Hindlimb muscle (tissue), 1 donor: ENCODE measurements around the gene JUP. TPM values are rescaled to one million over a fixed set of nuclear protein-coding genes. Genes with fewer than 3 reads are reported as not detected.

Experiments
- DNase-seq: peaks from one replicate; pipeline ENCODE4 v3.0.0-alpha.2; 2013
- polyA plus RNA-seq: library from polyadenylated mRNA; unstranded; fragments of 120-200 nt; gene quantifications from one replicate; pipeline ENCODE4 v1.2.1, GENCODE V29; 2013; ENCODE audit not compliant: insufficient read length

The JUP gene
- polyA plus RNA-seq, 1 donor: 46.2 TPM

DNA sequence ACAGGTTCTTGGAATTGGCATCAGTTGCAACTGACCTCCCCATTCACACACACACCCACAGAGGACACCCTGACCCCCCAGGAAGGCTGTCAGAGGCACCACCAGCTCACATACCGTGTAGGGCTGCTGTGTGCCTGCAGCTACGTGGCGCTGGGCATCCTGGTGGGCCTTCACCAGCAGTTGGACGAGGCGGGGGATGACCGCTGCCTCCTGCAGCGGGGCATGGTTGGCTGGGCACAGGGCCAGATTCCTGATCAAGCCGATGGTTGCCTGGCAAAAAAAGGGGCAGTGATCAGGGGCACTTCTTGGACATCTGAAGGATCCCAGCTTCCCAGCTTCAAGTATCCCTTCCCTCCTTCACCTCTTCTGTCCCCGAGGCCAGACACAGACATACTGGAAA is 27.9 kb downstream of the JUP start:
- DNase-seq: no peak

DNA sequence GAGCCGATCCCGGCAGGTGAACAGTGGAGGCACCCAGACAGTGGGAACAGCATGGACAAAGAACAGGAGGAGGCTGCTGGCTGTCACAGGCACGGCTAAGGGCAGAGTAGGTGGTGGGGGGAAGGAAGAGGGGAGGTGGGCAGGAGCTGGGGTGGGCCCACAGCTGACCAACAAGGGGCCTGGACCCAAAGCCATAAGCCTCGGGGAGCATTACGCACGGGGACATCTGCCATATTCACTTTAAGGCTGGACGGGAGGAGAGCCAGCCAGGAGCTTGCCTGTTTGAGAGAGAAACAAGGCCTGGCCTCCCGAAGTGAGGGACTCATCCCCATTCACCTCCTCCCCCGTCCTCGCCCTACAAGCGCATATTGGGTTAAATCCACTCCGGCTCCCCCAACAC is 32.4 kb downstream of the JUP start:
- no peak for DNase-seq

- DNase-seq: no peak
Measured at GRCh38 chr17:41751288-41751687, 35.2 kb downstream of the JUP start.

- no peak for DNase-seq
Measured at GRCh38 chr17:41750862-41751261, 35.6 kb downstream of the JUP start.

- DNase-seq: no peak
Measured at GRCh38 chr17:41748275-41748674, 38.2 kb downstream of the JUP start.

- DNase-seq: no peak
Measured at GRCh38 chr17:41741709-41742108, 44.8 kb downstream of the JUP start.

DNA sequence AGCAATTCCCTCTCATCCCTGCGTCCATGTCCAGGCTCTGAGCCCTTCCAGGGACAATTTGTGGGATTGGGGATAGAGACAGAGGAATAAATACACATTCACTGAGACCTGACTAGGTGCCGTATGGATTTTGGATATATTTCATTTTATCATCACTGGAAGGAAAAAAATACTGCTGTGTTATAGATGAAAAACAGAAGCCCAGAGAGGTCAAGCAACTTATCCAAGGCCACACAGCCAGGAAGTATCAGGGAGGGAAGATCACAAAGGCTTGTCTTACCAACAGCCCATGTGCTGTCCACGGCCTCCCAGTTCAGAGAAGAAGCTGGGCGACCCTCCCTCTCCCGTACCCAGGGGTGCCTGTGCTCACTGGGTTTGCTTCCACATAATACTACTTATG is 46.0 kb downstream of the JUP start:
- no peak for DNase-seq

GRCh38 chr17:41739661-41740352 is 46.7 kb downstream of the JUP start:
- no peak for DNase-seq

DNA sequence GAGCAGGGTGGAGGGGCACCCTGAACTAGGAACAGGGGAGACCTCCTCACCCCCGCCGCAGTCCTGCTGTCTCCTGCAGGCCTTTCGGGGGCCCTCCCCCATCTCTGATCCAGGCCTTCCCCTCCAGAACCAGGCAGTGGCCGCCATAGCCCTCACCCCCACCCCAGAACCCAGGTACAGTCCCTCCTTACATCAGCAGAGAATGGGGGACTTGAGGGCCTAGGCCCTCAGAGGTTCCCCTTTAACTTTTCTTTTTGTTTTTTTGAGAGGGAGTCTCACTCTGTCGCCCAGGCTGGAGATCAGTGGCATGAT is 47.8 kb downstream of the JUP start:
- no peak for DNase-seq

DNA sequence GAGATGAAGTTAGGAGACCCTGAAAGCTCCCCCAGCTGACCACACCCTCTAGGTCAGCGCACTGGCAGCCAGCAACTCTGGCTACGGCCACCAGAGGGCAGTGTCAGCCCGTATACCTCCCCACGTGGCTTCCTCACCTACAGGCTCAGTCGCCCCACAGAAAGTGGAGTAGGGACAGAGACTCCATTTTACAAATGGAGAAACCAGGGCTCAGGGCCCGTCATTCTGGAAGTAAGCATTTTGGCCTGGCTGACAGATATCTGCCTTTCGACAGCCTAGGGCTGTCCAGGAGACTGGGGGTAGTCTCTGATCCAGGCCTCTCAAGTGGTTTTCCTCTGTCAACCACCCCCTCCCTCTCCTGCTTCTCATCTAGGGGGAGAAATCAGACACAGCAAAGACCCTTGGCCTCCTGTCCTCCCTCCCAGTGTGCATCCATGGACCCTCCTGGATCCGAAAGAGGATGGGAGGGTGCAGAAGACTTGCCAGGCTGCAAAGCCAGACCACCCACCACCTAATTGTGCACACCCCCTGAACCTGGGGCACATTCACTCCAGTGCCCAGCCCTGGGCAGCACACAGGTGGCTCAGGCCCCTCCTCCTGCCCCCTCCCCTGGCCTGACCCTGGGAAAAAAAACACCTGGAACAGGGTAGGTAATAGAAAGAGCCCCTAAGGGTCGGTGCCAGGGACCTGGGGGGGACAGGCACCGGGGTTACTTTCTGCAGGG is 48.3 kb downstream of the JUP start:
- peak; percentile 83 for DNase-seq

- no peak for DNase-seq
Measured at GRCh38 chr17:41737680-41738023, 48.9 kb downstream of the JUP start.

GRCh38 chr17:41736983-41737679 is 49.4 kb downstream of the JUP start:
- no peak for DNase-seq

DNA sequence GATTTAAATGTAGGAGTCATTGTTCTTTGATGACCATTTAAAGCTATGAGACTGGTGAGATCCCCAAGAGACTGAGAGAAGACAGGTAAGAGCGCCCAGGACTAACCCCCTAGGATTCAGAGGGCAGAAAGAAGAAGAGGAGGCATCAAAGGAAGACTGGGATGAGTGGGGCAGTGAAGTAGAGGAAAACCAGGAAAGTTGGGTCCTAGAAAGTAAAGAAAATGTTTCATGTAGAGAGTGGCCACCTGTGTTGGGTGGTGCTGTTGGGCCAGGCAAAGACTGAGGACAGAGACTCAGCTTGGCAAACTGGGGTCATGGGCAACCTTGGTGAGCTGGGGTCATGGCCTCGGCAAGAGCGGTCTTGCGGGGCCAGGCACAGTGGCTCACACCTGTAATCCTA is 50.8 kb downstream of the JUP start:
- DNase-seq: no peak

DNA sequence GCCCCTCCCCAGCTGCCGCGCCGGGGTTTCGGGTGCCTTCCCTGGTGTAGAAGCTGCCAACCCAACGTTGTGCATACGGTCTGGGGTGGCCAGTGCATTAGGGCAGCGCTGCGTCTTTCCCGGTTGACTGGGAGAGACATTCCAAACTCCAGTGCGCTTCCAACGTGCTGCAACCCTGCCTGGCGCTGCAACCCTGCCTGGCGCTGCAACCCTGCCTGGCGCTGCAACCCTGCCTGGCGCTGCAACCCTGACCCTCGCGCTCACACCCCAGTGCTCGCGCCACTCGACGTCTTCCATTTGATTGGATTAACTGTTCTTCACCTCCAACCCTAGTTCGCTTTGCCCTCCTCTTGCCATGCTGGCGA is 51.6 kb downstream of the JUP start:
- DNase-seq: no peak

GRCh38 chr17:41734139-41734948 is 52.2 kb downstream of the JUP start, which contains the start of gene HAP1:
Gene HAP1 (minus strand): TSS chr17:41734643. CDS start chr17:41734634, 9 bp downstream.
- no peak for DNase-seq

DNA sequence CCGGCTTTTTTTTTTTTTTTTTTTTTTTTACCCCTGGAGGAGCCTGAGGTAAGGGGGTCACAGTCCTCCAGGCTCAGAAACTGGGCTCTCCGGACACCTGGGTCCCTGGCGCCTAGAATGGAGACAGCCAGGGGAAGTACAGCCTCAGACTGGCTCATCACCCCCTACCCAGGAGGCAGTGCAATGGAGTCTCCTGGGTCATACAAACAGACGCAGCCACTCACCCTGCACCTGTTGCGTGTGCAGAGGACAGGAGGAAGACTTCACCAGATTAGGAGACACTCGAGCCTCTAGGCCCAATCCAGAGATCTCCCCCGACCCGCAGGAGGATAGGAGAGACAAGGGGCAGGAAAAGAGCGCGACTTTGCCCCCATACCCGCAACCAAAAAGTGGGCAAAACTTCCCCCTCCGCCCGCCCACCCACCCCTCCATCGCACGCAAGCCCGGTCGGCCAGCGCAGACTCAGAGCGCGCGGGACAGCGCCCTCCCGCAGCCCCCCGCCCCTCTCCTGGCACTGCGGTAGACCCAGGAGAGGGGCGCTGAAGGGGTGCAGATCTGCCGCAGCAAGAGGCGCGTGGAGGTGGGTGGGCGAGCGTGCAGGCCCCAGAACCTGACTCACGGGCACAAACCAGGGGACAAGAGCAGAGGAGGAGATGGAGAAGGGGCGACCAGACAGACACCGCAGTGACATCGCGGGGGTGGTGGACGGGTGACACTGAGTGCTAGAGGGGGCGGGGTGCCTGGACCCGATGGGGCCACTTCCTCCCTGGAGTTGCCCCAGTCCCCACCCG is 53.0 kb downstream of the JUP start:
- DNase-seq: no peak

GRCh38 chr17:41731836-41732235 is 54.7 kb downstream of the JUP start:
- DNase-seq: no peak

DNA sequence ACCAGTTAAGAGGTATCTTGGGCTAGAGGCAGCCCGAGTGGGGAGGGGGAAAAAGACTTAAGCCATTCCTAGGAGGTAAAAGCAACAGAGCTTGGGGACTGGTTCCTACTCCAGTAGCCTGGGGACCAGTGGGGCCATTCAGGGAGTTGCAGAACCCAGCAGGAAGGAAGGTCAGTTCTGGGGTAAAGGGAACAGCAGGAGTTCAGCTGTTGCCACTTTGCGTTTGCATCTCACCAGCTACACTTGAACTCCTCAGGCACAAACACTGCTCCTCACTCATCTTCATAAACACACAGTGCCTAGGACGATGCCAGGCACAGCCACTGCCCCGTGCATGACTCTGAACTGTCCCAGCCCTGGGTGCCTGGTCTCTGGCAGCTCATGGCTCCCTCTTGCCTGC is 56.0 kb downstream of the JUP start:
- DNase-seq: no peak

DNA sequence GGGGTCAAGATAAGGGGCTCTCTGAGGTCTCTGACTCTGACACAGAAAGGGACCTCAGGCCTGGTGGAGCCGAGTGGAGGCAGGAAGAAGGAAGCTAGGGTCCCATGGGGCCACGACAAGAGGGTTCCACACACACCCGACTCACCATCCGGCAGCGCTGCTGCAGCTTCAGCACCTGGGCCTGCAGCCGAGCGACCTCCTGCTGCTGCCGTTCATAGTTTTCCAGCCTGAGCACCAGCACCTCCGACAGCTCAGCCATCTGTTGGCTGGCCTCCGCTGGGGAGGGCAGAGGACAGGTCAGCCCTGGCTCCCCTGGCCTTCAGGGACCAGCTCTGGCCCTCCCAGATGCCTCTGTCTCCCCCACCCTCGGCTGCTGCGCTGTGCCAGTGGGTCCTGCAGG is 58.5 kb downstream of the JUP start:
- no peak for DNase-seq

GRCh38 chr17:41725134-41725533 is 61.4 kb downstream of the JUP start:
- no peak for DNase-seq

DNA sequence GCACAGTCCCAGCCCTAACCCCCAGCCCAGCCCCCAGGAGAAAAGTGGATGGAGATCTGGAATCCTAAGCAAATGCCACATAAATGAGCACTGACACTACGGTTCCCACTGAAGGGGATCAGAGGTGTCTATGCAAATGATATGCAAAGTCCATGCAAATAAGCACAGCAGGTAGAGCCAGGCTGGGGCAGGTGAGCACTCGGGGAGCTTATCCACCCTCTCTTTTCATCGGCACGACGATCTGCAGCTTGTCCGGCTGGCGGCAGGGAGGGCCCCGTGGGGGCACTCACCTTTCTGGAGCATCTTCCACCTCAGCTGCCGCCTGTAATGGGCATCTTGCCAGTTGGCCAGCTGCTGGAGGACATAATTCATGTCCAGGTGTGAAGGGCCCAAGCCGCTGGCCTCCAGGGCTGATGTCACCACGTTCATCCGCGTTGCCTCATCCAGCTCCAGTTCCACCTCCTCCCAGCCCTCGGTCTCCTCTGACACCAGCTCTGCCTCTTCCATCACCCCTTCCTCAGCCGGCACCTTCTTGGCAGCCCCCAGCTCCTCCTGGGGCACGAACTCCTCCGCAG is 61.9 kb downstream of the JUP start:
- DNase-seq: no peak
